CD4-positive, alpha-beta T cell treated with Interleukin-15 for 4 hours (primary cell): ENCODE results near the gene WNT6.

ENCODE experiments used
- DNase-seq: peaks from one replicate; pipeline ENCODE4 v3.0.0-alpha.2; 2020; ENCODE audit warnings: low spot score

WNT6 gene

GRCh38 chr2:218857371-218858137 is 2.1 kb upstream of the WNT6 start:
- DNase-seq = no peak

GRCh38 chr2:218858138-218858445 is 1.5 kb upstream of the WNT6 start:
- DNase-seq = no peak

GRCh38 chr2:218858671-218859555 is 692 bp upstream of the WNT6 start:
- no peak for DNase-seq

- DNase-seq = no peak
Measured at GRCh38 chr2:218859988-218860831, 605 bp downstream of the WNT6 start.

- DNase-seq = no peak
Measured at GRCh38 chr2:218860950-218861381, 1.4 kb downstream of the WNT6 start.

- no peak for DNase-seq
Measured at GRCh38 chr2:218861645-218862318, 2.2 kb downstream of the WNT6 start.

- DNase-seq = no peak
Measured at GRCh38 chr2:218863021-218863520, 3.5 kb downstream of the WNT6 start.

GRCh38 chr2:218865396-218865795 is 5.8 kb downstream of the WNT6 start:
- DNase-seq = no peak

- DNase-seq = no peak
Measured at GRCh38 chr2:218865999-218866398, 6.4 kb downstream of the WNT6 start.

- DNase-seq = no peak
Measured at GRCh38 chr2:218867900-218868299, 8.3 kb downstream of the WNT6 start.

GRCh38 chr2:218869064-218869463 is 9.5 kb downstream of the WNT6 start:
- no peak for DNase-seq

GRCh38 chr2:218870984-218871344 is 11.4 kb downstream of the WNT6 start:
- no peak for DNase-seq

- DNase-seq = no peak
Measured at GRCh38 chr2:218871345-218872302, 12.0 kb downstream of the WNT6 start.

GRCh38 chr2:218872645-218873358 is 13.2 kb downstream of the WNT6 start:
- no peak for DNase-seq

GRCh38 chr2:218873359-218874194 is 14.0 kb downstream of the WNT6 start:
- DNase-seq = no peak

GRCh38 chr2:218875692-218876246 is 16.2 kb downstream of the WNT6 start:
- DNase-seq = no peak

- peak; percentile 84 for DNase-seq
Measured at GRCh38 chr2:218876562-218877219, 17.1 kb downstream of the WNT6 start.

GRCh38 chr2:218877331-218877730 is 17.7 kb downstream of the WNT6 start:
- no peak for DNase-seq
